Fibroblast of skin of right biceps (primary cell): ENCODE results near the gene IP6K1.
"Not testable (repeated sequence)": the region's sequence is repeated elsewhere in the genome, so short reads cannot be mapped to it uniquely, and the experiment has no call there.

Source experiments
- DNase-seq: peaks from one replicate; pipeline ENCODE4 v3.0.0-alpha.2; 2013

Gene IP6K1

DNA sequence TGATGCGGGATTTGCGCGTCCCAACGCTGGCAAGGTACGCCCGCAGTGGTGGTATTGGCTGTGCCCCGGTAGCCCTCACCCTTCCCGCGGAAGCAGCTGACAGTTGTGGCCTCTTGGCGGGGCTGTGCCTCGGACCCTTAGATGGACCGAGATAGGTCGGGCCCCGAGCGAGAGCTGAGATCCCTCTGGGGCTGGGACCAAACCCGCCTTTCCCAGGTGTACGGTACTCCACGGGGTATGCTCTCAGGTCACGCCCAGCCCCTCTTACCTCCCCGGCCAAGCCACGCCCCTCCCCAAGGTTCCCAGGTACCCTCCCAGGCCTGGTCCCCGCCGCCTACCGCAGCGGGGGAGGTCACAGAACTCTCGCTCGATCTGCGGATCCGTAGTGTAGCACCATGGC lies 100.0 kb downstream of the IP6K1 start:
- DNase-seq = not testable (repeated sequence)

- not testable (repeated sequence) for DNase-seq
These were observed 100.5 kb downstream of the IP6K1 start for GRCh38 chr3:49685846-49686245.

DNA sequence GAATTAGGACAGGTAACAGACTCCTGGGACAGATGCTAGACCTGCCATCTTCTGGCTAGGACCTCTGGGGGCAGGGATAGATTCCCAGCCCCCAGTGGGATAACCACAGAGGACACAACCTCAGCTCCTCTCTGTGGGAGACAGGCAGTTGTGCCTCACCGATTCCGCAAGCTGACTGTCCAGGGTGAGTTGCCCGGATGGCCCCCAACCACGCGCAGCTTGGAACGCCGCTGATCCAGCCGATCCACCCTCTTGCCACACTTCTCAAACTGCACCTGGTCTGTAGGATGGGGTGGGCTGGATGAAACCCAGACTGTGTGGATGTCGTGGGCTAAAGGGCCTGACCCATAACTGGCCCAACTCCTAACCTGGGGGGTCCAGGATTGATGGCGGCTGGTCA lies 101.2 kb downstream of the IP6K1 start:
- DNase-seq = not testable (repeated sequence)

GRCh38 chr3:49684453-49684852 lies 101.9 kb downstream of the IP6K1 start:
- DNase-seq = not testable (repeated sequence)

DNA sequence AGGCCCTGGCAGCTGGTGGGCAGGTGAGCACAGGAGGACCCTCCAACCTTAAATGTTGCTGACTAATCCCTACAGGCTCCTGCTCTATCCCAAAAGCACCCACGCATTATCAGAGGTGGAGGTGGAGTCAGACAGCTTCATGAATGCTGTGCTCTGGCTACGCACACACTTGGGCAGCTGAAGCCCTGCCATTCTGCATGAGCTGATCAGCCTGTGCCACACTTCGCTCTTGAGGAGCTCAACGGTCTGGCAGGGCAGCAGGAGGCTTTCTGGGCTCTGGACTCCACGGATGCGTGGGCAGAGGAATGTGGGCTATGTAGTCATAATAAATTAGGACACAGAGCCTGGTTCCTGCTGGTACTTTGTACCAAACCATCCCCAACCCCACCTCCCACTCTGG lies 103.2 kb downstream of the IP6K1 start:
- DNase-seq = no peak

DNA sequence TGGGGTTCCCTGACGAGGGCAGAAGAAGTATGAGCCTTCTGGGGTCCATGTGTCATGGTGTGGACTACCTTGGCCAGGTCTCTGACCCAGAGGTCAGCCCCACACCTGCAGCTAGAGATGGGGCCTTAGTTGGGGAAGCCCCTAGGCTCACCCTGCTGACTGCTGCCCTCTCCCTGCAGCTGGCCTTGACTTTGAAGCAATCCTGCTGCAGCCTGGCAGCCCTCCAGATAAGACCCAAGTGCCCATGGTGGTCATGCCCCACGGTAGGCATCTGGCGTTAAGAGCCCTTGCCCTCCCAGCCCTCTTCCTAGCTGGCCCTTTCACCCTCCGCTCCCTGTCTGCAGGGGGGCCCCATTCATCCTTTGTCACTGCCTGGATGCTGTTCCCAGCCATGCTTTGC lies 104.8 kb downstream of the IP6K1 start:
- DNase-seq = no peak

DNA sequence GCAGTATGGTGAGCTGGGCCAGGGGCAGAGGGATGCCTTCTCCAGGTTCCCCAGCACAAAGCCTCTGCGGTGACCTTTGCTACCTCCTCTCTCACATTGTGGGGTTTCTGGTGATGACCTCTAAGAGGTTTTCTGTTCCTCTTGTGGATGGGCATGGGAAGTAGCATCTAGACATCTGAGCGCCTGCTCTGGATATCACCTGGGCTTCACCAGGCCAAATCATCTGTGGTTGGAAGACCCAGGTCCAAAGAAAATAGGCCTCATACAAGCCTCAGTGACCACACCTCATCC lies 105.2 kb downstream of the IP6K1 start:
- DNase-seq = no peak

GRCh38 chr3:49680493-49681231 lies 105.7 kb downstream of the IP6K1 start:
- DNase-seq = no peak

GRCh38 chr3:49675912-49676311 lies 110.4 kb downstream of the IP6K1 start:
- no peak for DNase-seq

- DNase-seq = no peak
These were observed 111.8 kb downstream of the IP6K1 start for GRCh38 chr3:49674497-49674983.
